ENCODE data around the gene CCDC88A. TPM values are rescaled to one million over a fixed set of nuclear protein-coding genes. Genes with fewer than 3 reads are reported as not detected.

CCDC88A gene
- total RNA-seq, 1 donor from 2014 or later: 66.7 TPM

GRCh38 chr2:55384786-55385185 is 34.9 kb downstream of the CCDC88A start:
- H2AFZ ChIP-seq (ENCODE audit: low read depth, low read length): no peak overlapping the region
- no peaks in the 10 kb centered on the region for H3K36me3 ChIP-seq (ENCODE audit: insufficient read depth, low read length)
- H3K27me3 ChIP-seq (ENCODE audit: insufficient read depth, low read length): no peaks in the 10 kb centered on the region
- TF ChIP-seq CTCF (IDR thresholded peaks at IDR 0.05; ENCODE audit: insufficient read depth, low read depth, low read length): no peak
- no peak for TF ChIP-seq EZH2 (IDR thresholded peaks at IDR 0.05; ENCODE audit: insufficient read depth, low read length)
- no peak overlapping the region for H3K4me3 ChIP-seq (ENCODE audit: insufficient read depth, low read depth, low read length)
- Mint-ChIP-seq H3K36me3 (ENCODE audit: low read depth, unreplicated experiment) (no peaks in the 10 kb centered on the region), H3K27me3 (ENCODE audit: low read depth, unreplicated experiment) (no peaks in the 10 kb centered on the region), H3K9me3 (ENCODE audit: unreplicated experiment) (no peaks in the 10 kb centered on the region), H3K27ac (ENCODE audit: unreplicated experiment) (no peak overlapping the region), H3K4me1 (ENCODE audit: low read depth, unreplicated experiment) (no peaks in the 10 kb centered on the region), H3K4me3 (ENCODE audit: unreplicated experiment) (no peak overlapping the region)
- DNase-seq (ENCODE audit: low read depth) (no peak), FAIRE-seq (no peak)
- H3K27ac ChIP-seq (ENCODE audit: low read depth, low read length): no peak overlapping the region
- peaks cover 10% of the 10 kb centered on the region for H4K20me1 ChIP-seq (ENCODE audit: insufficient read depth, low read length)
- no peak overlapping the region for H3K9ac ChIP-seq (ENCODE audit: low read length)
- no peak overlapping the region for H3K4me2 ChIP-seq (ENCODE audit: low read length)
- peaks cover 11% of the 10 kb centered on the region for H3K79me2 ChIP-seq (ENCODE audit: insufficient read depth, low read length)
- no peaks in the 10 kb centered on the region for H3K9me3 ChIP-seq (ENCODE audit: insufficient read depth, low read depth, low read length)
- H3K4me1 ChIP-seq (ENCODE audit: insufficient read depth, low read length): no peaks in the 10 kb centered on the region

GRCh38 chr2:55371376-55371775 is 48.3 kb downstream of the CCDC88A start:
- Histone ChIP-seq H2AFZ (ENCODE audit: low read depth, low read length) (no peak overlapping the region), H3K4me3 (ENCODE audit: insufficient read depth, low read depth, low read length) (no peak overlapping the region), H3K27ac (ENCODE audit: low read depth, low read length) (no peak overlapping the region), H3K27me3 (ENCODE audit: insufficient read depth, low read length) (no peaks in the 10 kb centered on the region), H3K4me1 (ENCODE audit: insufficient read depth, low read length) (no peaks in the 10 kb centered on the region), H3K9ac (ENCODE audit: low read length) (no peak overlapping the region), H4K20me1 (ENCODE audit: insufficient read depth, low read length) (no peaks in the 10 kb centered on the region), H3K4me2 (ENCODE audit: low read length) (no peak overlapping the region), H3K79me2 (ENCODE audit: insufficient read depth, low read length) (no peaks in the 10 kb centered on the region), H3K9me3 (ENCODE audit: insufficient read depth, low read depth, low read length) (no peaks in the 10 kb centered on the region), H3K36me3 (ENCODE audit: insufficient read depth, low read length) (peaks cover 5% of the 10 kb centered on the region)
- Mint-ChIP-seq H3K9me3 (ENCODE audit: unreplicated experiment) (no peaks in the 10 kb centered on the region), H3K27me3 (ENCODE audit: low read depth, unreplicated experiment) (no peaks in the 10 kb centered on the region), H3K4me1 (ENCODE audit: low read depth, unreplicated experiment) (no peaks in the 10 kb centered on the region), H3K27ac (ENCODE audit: unreplicated experiment) (no peak overlapping the region), H3K4me3 (ENCODE audit: unreplicated experiment) (no peak overlapping the region), H3K36me3 (ENCODE audit: low read depth, unreplicated experiment) (peaks cover 4% of the 10 kb centered on the region)
- DNase-seq (ENCODE audit: low read depth) (no peak), FAIRE-seq (no peak)
- TF ChIP-seq EZH2 (IDR thresholded peaks at IDR 0.05; ENCODE audit: insufficient read depth, low read length) (no peak), CTCF (IDR thresholded peaks at IDR 0.05; ENCODE audit: insufficient read depth, low read depth, low read length) (no peak)

- no peaks in the 10 kb centered on the region for H4K20me1 ChIP-seq (ENCODE audit: insufficient read depth, low read length)
- Mint-ChIP-seq H3K4me1 (ENCODE audit: low read depth, unreplicated experiment) (peaks cover 4% of the 10 kb centered on the region), H3K36me3 (ENCODE audit: low read depth, unreplicated experiment) (peaks cover 4% of the 10 kb centered on the region), H3K27me3 (ENCODE audit: low read depth, unreplicated experiment) (no peaks in the 10 kb centered on the region), H3K27ac (ENCODE audit: unreplicated experiment) (no peak overlapping the region), H3K9me3 (ENCODE audit: unreplicated experiment) (no peaks in the 10 kb centered on the region), H3K4me3 (ENCODE audit: unreplicated experiment) (no peak overlapping the region)
- H3K27ac ChIP-seq (ENCODE audit: low read depth, low read length): no peak overlapping the region
- H3K9me3 ChIP-seq (ENCODE audit: insufficient read depth, low read depth, low read length): no peaks in the 10 kb centered on the region
- H2AFZ ChIP-seq (ENCODE audit: low read depth, low read length): no peak overlapping the region
- no peak overlapping the region for H3K9ac ChIP-seq (ENCODE audit: low read length)
- no peak overlapping the region for H3K4me3 ChIP-seq (ENCODE audit: insufficient read depth, low read depth, low read length)
- no peaks in the 10 kb centered on the region for H3K79me2 ChIP-seq (ENCODE audit: insufficient read depth, low read length)
- H3K36me3 ChIP-seq (ENCODE audit: insufficient read depth, low read length): peaks cover 5% of the 10 kb centered on the region
- no peaks in the 10 kb centered on the region for H3K4me1 ChIP-seq (ENCODE audit: insufficient read depth, low read length)
- TF ChIP-seq EZH2 (IDR thresholded peaks at IDR 0.05; ENCODE audit: insufficient read depth, low read length): no peak
- TF ChIP-seq CTCF (IDR thresholded peaks at IDR 0.05; ENCODE audit: insufficient read depth, low read depth, low read length): no peak
- FAIRE-seq: no peak
- no peak overlapping the region for H3K4me2 ChIP-seq (ENCODE audit: low read length)
- no peak for DNase-seq (ENCODE audit: low read depth)
- H3K27me3 ChIP-seq (ENCODE audit: insufficient read depth, low read length): no peaks in the 10 kb centered on the region
Observed at GRCh38 chr2:55370208-55370607, 49.4 kb downstream of the CCDC88A start.

All from astrocyte (in vitro differentiated cells and primary cell).